HG03139 (cell line): ENCODE results near the gene PCDHA12.
"Not testable (repeated sequence)": the region's sequence is repeated elsewhere in the genome, so short reads cannot be mapped to it uniquely, and the experiment has no call there.

Source experiments
- ATAC-seq: cut with Tn5 transposase; IDR thresholded peaks from one replicate; pipeline ENCODE4 v1.9.1; 2021; ENCODE audit not compliant: unreplicated experiment

PCDHA12 gene

GRCh38 chr5:140875085-140876065 lies at the start of gene PCDHA12:
Gene PCDHA12, plus strand, starts transcription at chr5:140875308. Its CDS starts 165 bp downstream, at chr5:140875473.
- ATAC-seq, result no peak

GRCh38 chr5:140827704-140828361 lies 47.3 kb upstream of the PCDHA12 start, which contains the start of gene PCDHA6:
Gene PCDHA6, plus strand, starts transcription at chr5:140827960. Its CDS starts 132 bp downstream, at chr5:140828092.
- no peak for ATAC-seq

GRCh38 chr5:140828362-140828737 lies 46.8 kb upstream of the PCDHA12 start:
- ATAC-seq, result no peak

GRCh38 chr5:140829511-140830501 lies 45.3 kb upstream of the PCDHA12 start:
- ATAC-seq, result not testable (repeated sequence)

GRCh38 chr5:140833993-140834392 lies 41.1 kb upstream of the PCDHA12 start, which contains the start of gene PCDHA7:
Gene PCDHA7, plus strand, starts transcription at chr5:140834269. Its CDS starts 115 bp downstream, at chr5:140834384.
- no peak for ATAC-seq

- not testable (repeated sequence) for ATAC-seq
Measured at GRCh38 chr5:140834439-140835008, 40.6 kb upstream of the PCDHA12 start.

GRCh38 chr5:140835622-140836510 lies 39.2 kb upstream of the PCDHA12 start:
- ATAC-seq, result no peak

- ATAC-seq, result no peak
Measured at GRCh38 chr5:140840978-140841962, 33.8 kb upstream of the PCDHA12 start, which contains the start of gene PCDHA8. Gene PCDHA8, plus strand, starts transcription at chr5:140841187. Its CDS starts 135 bp downstream, at chr5:140841322.

GRCh38 chr5:140842798-140843733 lies 32.0 kb upstream of the PCDHA12 start:
- no peak for ATAC-seq

GRCh38 chr5:140848139-140849102 lies 26.7 kb upstream of the PCDHA12 start, which contains the start of gene PCDHA9:
Gene PCDHA9, plus strand, starts transcription at chr5:140848382. Its CDS starts 114 bp downstream, at chr5:140848496.
- not testable (repeated sequence) for ATAC-seq

GRCh38 chr5:140849831-140850634 lies 25.1 kb upstream of the PCDHA12 start:
- not testable (repeated sequence) for ATAC-seq

GRCh38 chr5:140855772-140856674 lies 19.1 kb upstream of the PCDHA12 start, which contains the start of gene PCDHA10:
Gene PCDHA10, plus strand, starts transcription at chr5:140855897. Its CDS starts 152 bp downstream, at chr5:140856049.
- no peak for ATAC-seq

- no peak for ATAC-seq
Measured at GRCh38 chr5:140857177-140857986, 17.7 kb upstream of the PCDHA12 start.
